GM18951 (cell line): Measurements from ENCODE around the gene SFT2D2.
"Not testable (repeated sequence)": the region's sequence is repeated elsewhere in the genome, so short reads cannot be mapped to it uniquely, and the experiment has no call there.

Source experiments
- POLR2A ChIP-seq: IDR thresholded peaks from 4 replicates; pipeline ENCODE4 v1.6.1; 2011; ENCODE audit warnings: mild to moderate bottlenecking; ENCODE audit not compliant: insufficient read length, insufficient read depth; ENCODE audit errors: extremely low read depth
- in situ Hi-C: fragments of 300-500 bp; cut with MboI; formaldehyde crosslinking; loops from one replicate; pipeline ENCODE4 v1.12.0; 2022; ENCODE audit warnings: low sequenced_read_pairs, mixed read lengths, inconsistent platforms; ENCODE audit not compliant: unreplicated experiment

Gene SFT2D2

DNA sequence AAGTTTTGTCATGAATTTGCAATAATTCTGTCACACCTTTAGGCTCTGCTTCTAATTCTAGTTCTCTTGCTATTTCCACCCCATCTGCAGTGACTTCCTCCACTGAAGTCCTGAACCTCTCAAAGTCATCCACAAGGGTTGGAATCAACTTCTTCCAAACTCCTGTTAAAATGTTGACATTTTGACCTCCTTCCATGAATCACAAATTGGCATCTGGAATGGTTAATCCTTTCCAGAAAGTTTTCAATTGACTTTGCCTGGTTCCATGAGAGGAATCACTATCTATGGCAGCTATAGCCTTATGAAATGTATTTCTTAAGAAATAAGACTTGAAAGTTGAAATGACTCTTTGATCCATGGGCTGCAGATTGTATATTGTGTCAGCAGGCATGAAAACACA is 19.7 kb upstream of the SFT2D2 start:
- in situ Hi-C loops = no loop called here
- no peak for TF ChIP-seq POLR2A

DNA sequence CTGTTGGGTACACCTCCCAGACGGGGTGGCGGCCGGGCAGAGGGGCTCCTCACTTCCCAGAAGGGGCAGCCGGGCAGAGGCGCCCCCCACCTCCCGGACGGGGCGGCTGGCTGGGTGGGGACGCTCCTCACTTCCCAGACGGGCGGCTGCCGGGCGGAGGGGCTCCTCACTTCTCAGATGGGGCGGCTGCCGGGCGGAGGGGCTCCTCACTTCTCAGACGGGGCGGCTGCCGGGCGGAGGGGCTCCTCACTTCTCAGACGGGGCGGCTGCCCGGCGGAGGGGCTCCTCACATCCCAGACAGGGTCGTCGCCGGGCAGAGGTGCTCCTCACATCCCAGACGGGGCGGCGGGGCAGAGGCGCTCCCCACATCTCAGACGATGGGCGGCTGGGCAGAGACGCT is 18.1 kb upstream of the SFT2D2 start:
- in situ Hi-C loops = not testable (repeated sequence)

DNA sequence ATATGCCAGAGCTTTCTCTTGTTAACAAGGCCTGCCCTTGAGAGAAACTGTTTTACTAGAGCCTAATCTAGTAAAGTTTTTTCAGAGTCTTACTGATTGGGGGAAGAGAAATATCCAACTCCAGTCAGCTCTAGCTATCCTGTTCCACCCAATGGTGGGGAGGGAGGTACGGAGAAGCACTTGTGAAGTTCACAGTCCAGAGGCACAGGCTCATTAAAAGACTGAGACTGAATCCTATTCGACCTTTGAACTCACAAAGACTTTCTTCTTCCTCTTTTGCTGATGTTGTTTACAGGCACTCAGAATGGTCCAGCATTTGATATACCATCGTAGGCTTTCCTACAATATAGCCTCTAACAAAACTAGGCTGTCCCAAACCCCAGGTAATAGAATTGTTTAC is 15.5 kb upstream of the SFT2D2 start:
- in situ Hi-C loops = no loop called here

DNA sequence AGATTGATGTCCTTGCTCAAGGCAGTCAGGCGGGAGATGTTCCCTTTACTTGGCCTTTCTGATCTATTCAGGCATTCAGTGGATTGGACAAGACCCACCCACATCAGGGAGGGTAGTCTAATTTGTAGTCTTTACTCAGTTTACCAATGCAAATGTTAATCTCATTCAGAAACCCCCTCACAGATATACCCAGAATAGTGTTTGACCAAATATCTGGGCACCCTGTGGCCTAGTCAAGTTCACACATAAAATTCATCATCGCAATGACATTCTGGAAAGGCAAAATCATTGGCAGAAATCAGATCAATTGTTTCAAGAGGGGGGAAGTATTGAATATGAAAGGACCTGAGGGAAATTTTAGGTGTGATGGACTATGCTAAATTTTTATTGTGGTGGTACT is 12.5 kb upstream of the SFT2D2 start:
- in situ Hi-C loops = no loop called here
- TF ChIP-seq POLR2A = no peak

More for the DNA sequence above, 15.5 kb upstream of the SFT2D2 start:
- no peak for TF ChIP-seq POLR2A

DNA sequence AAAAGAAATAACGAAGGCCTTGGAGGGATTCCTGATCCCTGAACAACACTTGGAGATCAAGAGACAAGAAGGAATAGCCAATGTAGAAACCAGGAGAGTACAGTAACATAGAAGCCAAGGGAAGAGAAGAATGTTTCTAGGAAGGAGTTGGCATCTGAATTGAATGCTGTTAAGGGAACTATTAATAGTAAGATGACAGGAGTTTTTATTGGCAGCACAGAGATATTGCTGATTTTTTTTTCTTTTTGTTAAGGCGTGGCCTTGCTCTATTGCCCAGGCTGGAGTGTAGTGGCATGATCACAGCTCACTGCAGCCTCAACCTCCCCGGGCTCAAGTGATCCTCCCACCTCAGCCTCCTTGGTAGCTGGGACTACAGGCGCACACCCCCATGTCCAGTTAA is 9.6 kb upstream of the SFT2D2 start:
- TF ChIP-seq POLR2A = no peak
- in situ Hi-C loops = no loop called here

DNA sequence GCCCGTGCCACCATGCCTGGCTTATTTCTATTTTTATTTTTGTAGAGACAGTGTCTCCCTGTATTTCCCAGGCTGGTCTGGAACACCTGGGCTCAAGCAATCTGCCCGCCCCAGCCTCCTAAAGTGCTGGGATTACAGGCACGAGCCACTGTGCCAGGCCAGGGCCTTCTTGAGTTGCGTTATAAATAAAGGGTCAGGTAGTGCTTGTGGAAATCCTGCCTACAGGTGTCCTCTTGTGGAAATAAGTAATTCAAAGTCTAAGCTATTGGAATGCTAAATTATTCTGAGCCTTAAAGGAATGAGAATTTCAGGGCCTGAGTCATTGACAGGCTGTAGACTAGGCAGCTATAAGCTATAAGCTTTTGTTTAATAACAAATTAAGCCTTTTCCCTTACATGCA is 8.1 kb upstream of the SFT2D2 start:
- in situ Hi-C loops = no loop called here
- no peak for TF ChIP-seq POLR2A

DNA sequence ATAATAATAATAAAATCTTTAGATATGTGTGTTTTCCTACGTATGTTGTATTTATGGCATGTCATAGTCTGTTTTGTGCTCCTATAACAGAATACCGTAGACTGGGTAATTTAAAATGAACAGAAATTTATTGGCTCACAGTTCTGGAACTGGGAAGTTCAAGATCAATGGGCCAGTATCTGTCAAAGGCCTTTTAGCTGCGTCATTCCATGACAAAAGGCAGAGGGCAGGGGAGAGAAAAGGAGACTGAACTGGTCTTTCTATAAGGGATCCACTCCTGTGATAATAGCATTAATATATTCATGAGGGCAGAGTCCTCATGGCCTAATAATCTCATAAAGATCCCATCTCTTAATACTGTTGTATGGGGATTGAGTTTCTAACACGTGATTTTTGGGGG is 7.1 kb upstream of the SFT2D2 start:
- no peak for TF ChIP-seq POLR2A
- in situ Hi-C loops = no loop called here

DNA sequence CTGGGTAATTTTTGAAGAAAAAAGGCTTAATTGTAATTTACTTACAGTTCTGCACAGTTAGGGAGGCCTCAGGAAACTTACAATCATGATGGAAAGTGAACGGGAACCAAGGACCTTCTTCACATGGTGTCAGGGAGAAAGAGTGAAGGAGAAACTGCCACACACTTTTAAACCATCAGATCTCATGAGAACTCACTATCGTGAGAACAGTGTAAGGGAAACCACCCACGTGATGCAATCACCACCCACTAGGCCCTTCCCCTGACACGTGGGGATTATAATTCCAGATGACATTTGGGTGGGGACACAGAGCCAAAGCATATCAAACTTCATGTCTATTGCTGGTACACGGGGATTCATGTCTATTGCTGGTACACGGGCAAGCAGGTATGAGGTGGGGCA is 5.3 kb upstream of the SFT2D2 start:
- in situ Hi-C loops = no loop called here
- no peak for TF ChIP-seq POLR2A

DNA sequence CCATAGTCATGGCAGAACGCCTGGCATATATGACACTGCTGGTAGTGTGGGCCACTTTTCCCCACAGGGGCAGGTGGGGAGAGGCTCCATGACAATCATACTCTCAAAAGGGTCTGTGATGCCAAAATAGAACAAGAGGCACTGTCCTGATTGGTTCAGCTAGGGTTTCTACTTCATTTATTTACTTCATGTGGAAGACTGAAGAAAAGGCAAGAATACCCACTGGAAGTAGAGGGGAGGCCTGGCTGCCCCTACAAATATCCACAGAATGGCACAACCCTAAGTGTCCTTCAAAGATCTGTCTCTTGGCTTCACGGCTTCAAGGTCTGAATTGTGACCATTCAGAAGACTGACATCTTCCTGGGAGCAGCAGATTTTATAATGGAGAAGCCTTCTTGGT is 4.5 kb upstream of the SFT2D2 start:
- in situ Hi-C loops = no loop called here

DNA sequence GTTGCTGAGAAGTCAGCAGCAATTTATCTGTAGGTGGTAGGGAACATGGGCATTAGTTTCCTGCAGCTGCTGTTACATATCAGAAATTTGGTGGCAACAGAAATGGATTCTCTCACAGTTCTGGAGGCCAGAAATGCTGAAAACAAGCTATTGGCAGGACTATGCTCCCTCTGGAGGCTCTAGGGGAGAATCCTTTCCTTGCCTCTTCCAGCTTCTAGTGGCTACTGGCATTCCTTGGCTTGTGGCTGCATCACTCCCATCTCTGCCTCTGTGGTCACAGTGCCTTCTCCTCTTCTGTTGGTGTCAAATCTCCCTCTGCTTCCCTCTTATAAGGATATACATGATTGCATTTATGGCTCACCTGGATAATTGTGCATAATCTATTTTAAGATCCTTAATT is 2.5 kb upstream of the SFT2D2 start:
- TF ChIP-seq POLR2A = no peak
- in situ Hi-C loops = no loop called here

More for the DNA sequence above, 4.5 kb upstream of the SFT2D2 start:
- no peak for TF ChIP-seq POLR2A

DNA sequence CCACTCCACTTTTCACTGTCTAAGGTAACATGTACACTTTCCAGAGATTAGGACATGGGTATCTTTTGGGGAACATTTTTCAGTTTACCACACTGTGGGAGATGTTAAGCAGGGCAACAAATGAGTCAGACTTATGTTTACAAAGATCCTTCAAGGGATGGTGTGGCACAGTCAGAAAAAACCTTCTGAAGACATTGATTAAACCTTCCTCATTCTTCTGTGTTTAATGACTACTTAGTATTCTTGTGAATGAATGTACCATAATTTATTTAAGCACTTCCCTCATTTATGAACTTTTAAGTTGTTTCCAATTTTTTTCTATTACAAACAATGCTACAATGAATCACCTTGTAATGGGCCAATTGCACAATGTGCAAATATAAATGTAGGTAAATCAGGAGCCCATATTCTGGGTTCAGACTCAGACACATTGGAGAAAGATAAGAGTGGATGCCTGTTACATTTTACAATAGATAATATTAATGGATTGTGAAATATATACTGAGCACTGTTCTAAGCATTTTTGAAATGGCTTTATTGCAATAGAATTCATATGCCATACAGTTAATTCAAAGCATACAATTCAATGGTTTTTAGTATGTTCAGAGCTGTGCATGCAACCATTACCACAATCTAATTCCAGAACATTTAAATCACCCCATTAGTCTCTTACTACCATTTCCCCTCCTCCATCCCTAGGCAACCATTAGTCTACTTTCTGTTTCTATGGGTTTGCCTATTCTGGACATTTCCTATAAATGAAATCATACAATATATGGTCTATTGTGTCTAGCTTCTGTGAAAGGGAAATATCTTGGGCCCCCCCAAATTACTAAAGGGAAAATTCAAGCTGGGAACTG is 1.9 kb upstream of the SFT2D2 start:
- in situ Hi-C loops = no loop called here
- TF ChIP-seq POLR2A = no peak

DNA sequence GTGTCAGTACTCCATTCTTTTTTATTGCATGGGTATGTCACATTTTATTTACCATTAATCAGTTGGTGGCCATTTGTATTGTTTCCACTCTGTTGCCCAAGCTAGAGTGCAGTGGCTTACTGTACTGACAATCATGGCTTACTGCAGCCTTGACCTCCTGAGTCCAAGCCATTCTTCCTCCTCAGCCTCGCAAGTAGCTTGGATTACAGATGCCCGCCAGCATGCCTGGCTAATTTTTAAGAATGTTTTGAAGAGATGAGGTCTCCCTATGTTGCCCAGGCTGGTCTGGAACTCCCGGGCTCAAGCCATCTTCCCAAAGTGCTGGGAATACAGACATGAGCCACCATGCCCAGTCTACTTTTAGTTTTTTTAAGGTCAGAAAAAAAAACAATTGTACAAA is 813 bp upstream of the SFT2D2 start:
- in situ Hi-C loops = no loop called here
- no peak for TF ChIP-seq POLR2A

DNA sequence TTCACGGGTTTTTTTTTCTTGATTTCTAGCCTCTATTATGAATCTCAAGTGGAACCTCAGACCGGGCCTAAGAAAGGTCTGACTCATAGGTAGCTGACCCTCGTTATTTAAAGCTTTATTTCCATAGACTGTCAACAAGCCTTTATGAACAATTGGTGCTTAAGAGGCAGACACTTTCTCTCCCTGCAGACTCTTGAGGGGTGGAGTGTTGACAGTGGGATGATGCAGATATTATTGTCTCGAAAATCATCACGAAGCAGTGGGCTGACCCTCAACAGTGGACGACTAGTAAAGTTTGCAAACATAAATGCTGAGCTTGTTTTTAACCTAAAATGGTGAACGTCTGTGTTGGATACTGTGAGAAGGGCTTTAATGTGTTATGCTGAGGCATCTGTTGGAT is 1.8 kb downstream of the SFT2D2 start:
- in situ Hi-C loops = no loop called here
- TF ChIP-seq POLR2A = no peak

DNA sequence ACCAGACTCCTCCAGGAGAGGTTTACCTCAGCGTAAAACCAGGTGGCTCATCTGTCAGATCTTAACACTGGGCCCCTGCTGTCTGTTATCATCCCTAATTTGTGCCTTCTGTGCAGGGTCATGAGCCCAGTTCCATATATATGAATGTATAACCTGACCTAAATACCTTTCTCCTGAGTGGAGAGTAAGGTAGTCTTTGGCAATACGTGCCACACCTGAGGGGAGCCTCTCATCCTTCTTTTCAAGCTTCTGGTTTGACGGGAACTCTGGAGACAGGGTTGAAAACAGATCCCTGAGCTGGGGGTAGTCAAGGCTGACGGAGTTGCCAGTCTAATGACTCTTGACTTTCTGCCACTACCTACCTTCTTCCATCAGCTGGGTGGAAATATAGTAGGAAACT is 4.1 kb downstream of the SFT2D2 start:
- no peak for TF ChIP-seq POLR2A
- in situ Hi-C loops = no loop called here

DNA sequence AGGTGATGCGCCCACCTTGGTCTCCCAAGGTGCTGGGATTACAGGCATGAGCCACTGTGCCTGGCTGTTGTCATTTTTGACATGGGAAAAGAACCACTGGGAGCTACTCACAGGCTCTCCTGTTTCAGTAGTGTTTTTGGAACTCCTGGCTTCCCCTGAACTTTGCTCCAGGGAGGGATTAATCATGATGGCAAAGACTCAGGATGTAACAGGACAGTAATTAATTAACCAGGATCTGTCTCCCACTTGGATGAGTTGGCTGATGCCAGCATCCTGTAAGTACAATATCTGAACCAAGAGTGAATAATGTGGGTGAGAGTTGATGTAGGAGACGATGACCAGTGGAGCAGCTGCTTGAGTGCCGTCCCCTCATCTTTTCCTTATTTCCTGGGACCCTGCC is 4.9 kb downstream of the SFT2D2 start:
- in situ Hi-C loops = no loop called here
- no peak for TF ChIP-seq POLR2A

DNA sequence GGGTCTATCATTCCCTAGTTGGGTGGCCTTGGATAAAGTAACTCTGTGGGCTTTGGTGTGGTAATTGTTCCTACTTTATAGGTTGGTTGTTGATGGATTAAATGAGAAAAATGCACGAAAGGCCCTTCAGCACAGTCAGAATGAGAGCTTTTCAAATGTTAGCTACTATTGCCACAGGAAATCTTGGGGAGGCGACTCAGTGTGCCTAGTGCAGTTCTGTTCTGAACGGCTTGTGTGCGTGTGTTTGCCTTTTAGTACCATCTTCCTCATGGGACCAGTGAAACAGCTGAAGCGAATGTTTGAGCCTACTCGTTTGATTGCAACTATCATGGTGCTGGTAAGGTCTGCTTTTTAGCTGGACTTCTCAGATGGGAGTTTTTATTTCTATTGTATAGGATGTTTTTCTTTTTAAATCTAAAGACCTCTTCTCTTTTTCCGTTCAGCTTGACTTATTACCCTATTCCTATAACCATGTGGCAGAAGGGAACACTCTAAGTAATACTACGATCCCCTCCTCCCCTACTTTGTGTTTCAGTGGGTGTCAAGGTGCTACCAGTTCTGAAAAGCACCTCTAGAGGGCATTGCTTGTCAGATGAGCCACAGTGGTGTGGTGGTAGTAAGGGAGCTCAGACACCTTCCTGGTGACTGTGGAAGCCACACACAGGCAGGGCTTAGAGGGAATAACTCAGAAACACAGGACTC is 9.2 kb downstream of the SFT2D2 start:
- TF ChIP-seq POLR2A = no peak
- in situ Hi-C loops = no loop called here
